HG03139 (cell line): ENCODE data around the gene DNAH8.

ENCODE experiments used
- ATAC-seq: cut with Tn5 transposase; IDR thresholded peaks from one replicate; pipeline ENCODE4 v1.9.1; 2021; ENCODE audit not compliant: unreplicated experiment

The DNAH8 gene

GRCh38 chr6:39062014-39062740 is 347.1 kb downstream of the DNAH8 start:
- no peak for ATAC-seq

GRCh38 chr6:39063526-39063925 is 348.4 kb downstream of the DNAH8 start:
- ATAC-seq: no peak

GRCh38 chr6:39065561-39065960 is 350.4 kb downstream of the DNAH8 start:
- no peak for ATAC-seq

- ATAC-seq: no peak
Measured at GRCh38 chr6:39068391-39068790, 353.3 kb downstream of the DNAH8 start.

- no peak for ATAC-seq
Measured at GRCh38 chr6:39072830-39073229, 357.7 kb downstream of the DNAH8 start.

GRCh38 chr6:39073471-39074355 is 358.6 kb downstream of the DNAH8 start:
- ATAC-seq: no peak

GRCh38 chr6:39074486-39074885 is 359.4 kb downstream of the DNAH8 start:
- no peak for ATAC-seq

- no peak for ATAC-seq
Measured at GRCh38 chr6:39075010-39075686, 360.0 kb downstream of the DNAH8 start.

GRCh38 chr6:39075807-39076622 is 360.9 kb downstream of the DNAH8 start:
- no peak for ATAC-seq

GRCh38 chr6:39076623-39077535 is 361.8 kb downstream of the DNAH8 start:
- ATAC-seq: no peak

GRCh38 chr6:39077882-39078594 is 362.9 kb downstream of the DNAH8 start:
- ATAC-seq: no peak

GRCh38 chr6:39078695-39079094 is 363.6 kb downstream of the DNAH8 start:
- no peak for ATAC-seq

- ATAC-seq: no peak
Measured at GRCh38 chr6:39079197-39080125, 364.4 kb downstream of the DNAH8 start.
